HG03039 (cell line): Measurements from ENCODE around the gene SLIT3.
"Not testable (repeated sequence)": the region's sequence is repeated elsewhere in the genome, so short reads cannot be mapped to it uniquely, and the experiment has no call there.

Experiments
- ATAC-seq: cut with Tn5 transposase; IDR thresholded peaks from one replicate; pipeline ENCODE4 v1.9.1; 2021; ENCODE audit warnings: mild to moderate bottlenecking, moderate library complexity; ENCODE audit not compliant: unreplicated experiment

The SLIT3 gene

GRCh38 chr5:169115461-169116124 is 185.3 kb downstream of the SLIT3 start:
- no peak for ATAC-seq

GRCh38 chr5:169114466-169115065 is 186.4 kb downstream of the SLIT3 start:
- ATAC-seq: no peak

GRCh38 chr5:169112016-169112415 is 188.9 kb downstream of the SLIT3 start:
- no peak for ATAC-seq

DNA sequence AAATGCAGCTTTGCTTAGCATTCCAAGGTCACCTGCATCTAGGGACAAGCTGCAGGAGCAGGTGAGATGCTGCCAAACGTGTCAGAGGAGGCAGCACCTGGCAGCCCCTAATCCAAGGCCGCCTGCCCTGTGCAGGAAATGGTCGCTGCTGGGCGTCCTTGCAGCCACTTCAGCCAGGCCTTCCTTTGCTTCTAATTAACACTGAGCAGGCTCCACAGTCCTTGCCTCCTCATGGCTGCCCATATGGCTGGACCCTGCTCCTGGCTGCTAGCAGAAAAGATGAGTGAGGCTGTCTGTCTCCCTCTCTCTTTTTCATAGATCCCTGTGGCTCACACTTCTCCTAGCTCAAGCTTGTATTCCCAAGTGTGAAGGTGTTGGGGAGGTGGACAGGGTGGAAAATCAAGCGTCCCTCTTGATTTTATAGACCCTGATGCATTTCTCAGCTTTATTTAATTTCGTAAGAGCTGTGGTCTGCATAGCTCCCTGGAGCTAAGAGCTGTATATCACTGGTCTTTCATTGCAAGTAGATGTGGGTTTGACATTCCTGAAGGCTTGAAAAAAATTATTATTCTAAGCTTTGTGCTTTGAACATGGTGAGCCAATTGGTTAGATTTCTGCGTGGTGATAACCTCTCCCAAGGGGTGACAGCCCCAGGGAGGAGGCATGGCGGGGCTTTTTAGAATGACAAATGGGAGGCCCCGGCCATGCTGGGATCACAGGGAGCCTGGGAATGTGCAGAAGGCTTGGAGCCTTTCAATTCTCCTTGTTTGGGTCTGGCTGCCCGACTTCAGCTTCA is 193.8 kb downstream of the SLIT3 start:
- ATAC-seq: no peak

- ATAC-seq: not testable (repeated sequence)
Observed at GRCh38 chr5:169105582-169105981, 195.4 kb downstream of the SLIT3 start.

DNA sequence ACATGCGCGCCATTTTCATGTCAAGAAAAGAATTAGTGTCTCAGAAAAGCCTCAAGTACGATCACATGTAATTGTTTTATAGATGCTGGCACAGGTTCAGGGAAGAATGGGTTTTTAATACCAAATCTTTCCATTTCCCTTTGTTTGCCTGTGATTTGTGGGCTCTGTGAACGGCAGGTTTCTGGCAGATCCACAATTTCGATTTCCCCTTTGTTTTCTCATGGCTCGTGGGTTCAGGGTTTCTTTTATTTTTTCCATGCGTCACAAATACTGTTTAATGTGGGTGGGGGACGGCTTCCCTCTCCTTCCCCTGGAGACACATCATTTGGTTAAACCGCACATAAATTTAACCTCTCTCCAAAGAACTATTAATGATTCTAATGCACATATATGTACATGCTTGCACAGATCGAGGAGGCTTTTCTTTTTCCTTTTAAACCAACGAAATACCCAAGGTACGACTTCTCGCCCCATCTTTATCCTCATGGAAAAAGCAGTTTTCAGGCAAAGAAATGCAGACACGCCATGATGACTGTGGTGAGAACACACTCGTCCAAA is 195.9 kb downstream of the SLIT3 start:
- no peak for ATAC-seq

DNA sequence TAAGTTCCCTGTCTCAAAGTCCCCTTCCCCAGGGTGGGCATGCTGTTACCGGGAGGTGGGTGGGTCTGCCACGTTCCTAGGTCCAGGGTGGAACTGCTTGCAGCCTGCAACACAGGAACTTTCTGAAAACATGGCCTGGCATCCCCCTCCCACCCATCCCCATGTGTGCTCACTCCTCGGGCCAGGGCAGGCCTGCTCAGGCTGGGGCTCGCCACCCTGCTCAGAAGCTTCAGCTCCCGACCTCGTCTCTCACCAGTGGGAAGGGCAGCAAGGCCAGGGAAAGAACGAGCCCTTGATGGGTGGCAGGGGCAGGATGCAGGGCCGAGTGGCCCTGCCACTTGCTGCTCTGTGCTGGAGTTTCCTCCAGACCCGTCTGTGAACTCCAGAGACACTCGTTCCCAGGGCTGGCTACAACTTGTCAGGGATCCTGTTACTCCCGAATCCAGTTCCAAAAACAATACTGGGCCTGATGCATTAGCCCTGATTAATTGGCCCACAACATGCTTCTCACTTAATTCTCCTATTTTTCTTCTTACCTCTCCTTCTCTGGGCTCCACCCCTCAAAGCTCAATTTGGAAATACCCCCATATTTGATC is 197.3 kb downstream of the SLIT3 start:
- no peak for ATAC-seq

DNA sequence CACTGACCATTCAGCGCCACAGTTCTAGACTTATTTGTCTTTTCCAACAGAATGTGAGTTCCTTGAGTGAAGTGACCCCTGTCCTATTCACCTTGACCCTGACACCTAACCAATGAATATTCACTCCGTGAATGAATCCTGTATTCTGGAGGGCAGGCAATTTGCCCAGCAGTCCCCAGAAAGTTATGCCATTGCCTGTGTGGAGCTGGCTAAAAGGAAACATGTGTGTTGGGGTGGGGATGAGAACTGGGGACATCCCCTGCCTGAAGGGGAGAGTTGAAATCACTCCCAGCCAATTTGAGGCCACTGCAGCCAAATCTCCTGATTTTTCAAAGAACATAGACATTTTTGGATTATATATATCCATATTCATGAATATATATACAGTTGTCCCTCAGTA is 199.0 kb downstream of the SLIT3 start:
- ATAC-seq: no peak

GRCh38 chr5:169100735-169101075 is 200.2 kb downstream of the SLIT3 start:
- no peak for ATAC-seq

DNA sequence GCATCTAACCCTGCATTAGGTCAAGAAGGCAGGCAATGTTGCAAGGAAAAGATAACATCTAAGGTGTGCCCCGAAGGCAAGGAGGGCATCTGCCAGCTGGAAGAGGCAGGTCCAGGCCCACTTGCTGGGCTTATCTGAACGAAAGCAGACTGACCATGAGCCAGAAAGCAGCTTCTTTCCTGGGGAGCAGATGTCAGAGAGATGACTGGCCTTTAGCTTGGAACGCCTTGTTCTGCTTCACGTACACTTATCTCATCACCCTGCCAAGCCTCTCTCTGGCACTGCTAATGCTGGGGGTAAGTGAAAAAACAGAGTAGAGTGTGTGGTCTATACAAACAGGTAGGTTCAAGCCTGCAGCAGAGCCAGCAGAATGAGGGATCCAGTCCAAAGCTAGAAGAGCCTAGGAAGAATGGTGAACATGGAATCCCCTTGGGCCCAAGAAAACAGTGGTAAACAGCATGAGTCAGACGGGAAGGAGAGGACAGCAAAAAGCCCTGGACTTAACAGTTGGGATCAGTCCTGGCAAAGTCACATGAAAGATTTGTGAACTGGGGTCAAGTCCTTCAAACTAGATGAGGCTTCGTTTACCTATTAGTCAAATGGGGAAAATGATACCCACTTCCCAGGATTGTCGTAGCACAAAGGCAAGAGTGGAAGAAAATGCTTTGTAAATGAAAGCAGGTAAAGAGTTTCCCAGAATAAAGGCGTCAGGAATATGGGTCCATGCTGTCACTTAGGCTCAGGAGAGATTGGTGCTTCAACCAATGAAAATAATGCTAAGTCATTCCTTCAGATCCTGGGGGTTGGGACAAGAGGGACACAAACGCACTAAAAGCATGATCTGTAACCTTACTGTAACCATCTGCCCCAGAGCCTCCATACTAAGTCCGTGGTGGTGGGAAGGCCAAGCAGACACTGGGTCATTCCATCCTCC is 200.9 kb downstream of the SLIT3 start:
- no peak for ATAC-seq

DNA sequence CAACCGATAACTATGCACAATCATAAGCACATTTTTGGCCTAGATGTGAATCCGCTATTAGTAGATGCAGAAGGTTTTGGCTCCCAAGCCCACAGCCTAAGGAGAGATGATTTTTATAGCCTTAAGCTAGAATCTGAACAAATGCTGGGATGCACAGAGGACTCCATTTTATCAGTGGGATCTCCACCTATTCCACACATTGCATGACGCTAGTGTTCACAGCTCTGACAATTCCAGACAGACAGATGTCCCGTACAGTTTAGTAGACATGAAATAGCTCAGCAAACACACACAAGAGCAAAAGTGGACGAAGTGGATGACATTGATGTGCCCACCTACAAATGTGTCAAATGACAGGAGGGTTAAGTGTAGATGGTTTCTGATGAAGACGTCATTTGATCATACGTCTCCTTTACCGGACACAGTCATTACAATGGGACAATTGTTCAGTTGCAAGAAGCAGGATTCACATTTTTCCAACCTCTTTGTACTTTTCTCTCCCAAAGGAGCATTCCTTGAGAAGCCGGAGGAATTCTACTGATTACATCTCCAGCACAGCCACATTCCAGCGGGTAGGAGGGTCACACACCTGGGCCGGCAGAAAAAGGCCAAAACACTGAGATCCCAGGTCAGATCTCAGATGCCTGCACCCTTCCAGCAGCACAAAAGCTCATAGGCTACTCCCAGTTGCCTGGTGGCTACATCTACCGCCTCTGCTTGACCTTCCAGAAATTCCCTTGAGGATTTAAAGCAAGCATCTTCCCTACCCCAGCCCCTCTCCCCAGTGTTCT is 202.4 kb downstream of the SLIT3 start:
- no peak for ATAC-seq

- no peak for ATAC-seq
Observed at GRCh38 chr5:169097374-169098326, 203.3 kb downstream of the SLIT3 start.

DNA sequence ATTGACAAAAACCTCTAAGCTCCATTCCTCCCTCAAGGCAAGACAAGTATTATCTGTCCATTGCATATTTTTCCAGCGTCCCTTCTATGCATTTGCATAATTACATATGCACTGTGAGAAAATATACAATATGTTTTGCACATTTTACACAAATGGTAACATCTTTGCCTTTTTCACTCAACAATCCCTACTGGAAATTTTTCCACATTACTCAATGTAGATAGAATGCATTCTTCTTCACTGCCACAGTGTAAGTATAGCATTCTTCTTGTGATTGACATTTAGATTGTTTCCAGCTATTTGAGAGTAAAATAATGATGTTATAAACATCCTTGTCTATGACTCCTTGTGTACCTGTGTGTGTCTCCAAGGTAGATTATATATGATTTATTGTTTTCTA is 205.0 kb downstream of the SLIT3 start:
- no peak for ATAC-seq

DNA sequence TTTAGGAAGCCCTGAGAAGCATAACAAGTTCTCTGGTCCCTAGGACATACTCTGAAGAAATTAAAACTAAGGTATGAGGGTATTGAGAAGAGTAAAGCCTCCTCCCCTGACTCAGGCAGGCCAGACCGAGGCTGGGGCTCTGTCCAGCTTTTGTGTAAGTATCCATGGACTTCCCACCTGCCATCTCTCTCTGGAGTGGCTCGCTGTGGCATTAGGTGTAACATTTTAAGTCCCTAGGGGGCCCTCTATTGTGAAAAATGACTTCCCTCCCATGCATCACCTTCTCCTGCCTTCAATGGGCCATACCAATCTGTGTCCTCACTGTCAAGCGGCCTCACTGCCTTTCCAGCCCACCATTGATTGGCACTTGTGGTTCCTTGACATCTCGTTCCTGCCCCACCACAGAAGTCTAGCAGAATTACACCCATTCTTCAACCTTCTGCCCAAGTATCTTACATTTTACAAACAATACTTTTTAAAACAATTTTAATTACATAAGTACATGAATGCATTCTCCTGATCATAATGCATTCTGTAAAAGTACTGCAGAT is 205.5 kb downstream of the SLIT3 start:
- no peak for ATAC-seq

- no peak for ATAC-seq
Observed at GRCh38 chr5:169094586-169095409, 206.1 kb downstream of the SLIT3 start.

DNA sequence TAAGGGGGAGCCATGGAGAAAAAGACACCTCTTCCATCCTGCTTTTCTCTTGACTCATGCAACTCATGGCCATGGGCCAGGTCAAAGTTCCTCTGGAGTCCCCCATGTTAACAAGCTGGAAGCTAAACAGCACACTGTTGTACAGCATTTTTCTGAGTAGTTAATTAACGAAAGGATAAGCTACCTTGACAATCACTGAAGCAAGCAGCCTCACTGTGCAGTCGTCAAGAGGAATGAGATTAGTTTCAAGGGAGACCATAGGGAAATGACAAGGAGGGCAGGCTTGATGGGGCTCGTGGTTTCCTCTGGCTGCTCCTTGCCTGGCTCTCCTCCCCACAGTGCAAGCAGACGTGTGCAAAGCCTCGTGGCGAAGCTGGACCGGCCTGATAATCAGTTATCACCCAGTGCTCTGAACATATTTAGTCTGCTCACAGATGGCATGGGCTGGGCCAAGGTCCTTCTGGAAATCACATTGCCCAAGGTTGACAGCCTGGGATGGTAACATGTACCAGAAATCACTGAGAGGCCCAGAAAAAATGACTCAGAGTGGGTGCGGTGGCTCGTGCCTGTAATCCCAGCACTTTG is 209.5 kb downstream of the SLIT3 start:
- ATAC-seq: no peak

- ATAC-seq: no peak
Observed at GRCh38 chr5:169089343-169089742, 211.6 kb downstream of the SLIT3 start.
